Measurements from ENCODE around the gene C19orf38.

Gene C19orf38, protein sequence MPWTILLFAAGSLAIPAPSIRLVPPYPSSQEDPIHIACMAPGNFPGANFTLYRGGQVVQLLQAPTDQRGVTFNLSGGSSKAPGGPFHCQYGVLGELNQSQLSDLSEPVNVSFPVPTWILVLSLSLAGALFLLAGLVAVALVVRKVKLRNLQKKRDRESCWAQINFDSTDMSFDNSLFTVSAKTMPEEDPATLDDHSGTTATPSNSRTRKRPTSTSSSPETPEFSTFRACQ

DNA sequence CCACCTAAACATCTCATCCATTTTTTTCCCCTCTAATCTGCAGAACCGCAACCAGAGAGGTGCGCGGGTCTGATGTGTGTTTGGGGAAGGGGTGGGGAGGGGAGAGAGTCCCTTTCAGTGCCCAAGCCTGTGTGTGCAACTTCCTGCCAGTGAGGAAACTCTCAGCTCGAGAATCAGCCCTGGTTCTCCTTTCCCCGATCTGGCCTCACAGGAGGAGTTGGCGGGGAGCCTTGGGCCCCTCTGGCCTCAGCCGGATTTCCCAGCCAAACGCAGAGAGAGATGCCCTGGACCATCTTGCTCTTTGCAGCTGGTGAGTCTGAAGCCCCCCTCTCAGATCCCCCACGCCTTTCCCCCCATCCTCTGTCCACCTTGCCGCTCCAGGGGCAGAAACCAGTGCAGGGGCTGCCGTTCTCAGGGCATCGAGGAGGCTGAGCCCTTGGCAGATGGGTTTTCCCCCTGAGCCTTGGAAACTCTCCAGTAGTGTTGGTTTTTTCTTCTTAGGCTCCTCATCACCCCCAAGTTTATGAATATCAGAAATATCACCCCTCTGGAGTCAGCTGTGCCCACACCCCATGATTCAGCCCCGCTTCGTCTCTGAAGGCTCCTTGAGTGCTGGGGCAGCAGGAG, at the start of gene C19orf38:
Gene C19orf38, plus strand, starts transcription at position 186 of the 627 bp plus-strand sequence. Its CDS starts 94 bp downstream, at position 280.
- DNase-seq (ENCODE audit: low read depth in 2 of 2, low spot score in 1 of 2), result no peak

DNA sequence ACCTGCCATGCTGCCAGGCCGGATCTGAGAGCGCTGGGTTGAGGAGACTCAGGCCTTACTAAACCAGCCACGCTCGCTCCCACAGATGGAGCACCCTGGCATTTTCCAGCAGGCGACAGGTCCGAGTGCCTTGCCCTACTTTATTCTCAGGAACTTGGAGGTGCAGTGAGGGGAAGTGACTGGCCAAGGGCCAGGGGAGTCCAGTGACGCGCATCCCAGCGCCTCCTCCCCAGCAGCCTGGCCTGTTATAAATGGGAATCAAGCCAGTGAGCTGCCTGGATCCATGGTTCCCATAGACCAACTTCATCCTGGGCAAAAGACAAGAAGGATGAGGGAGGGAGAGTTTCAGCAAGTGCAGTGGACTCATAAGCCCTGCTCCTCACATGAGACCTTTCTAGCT, 47.7 kb upstream of the C19orf38 start:
- no peak for DNase-seq (ENCODE audit: low read depth in 2 of 2, low spot score in 1 of 2)

DNA sequence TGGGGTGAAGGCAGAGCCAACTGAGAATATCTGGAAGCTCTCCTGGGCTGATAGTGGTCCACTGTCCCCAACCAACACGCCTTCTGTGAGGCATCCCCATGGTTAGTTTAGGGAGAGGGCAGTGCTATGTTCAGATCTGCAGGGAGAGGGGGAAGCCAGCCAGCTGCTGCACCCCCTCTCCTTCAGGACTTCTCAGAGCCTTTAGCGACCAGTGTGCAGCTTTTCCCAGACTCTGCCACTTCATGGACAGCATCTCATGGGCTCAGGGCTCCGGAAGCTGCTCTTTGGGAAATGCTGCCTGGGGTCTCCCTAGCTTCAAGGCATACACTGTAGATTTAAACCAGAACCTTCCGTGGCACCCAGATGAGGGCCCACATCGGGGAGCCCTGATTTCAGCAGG, 45.7 kb upstream of the C19orf38 start:
- DNase-seq (ENCODE audit: low read depth in 2 of 2, low spot score in 1 of 2), result no peak

DNA sequence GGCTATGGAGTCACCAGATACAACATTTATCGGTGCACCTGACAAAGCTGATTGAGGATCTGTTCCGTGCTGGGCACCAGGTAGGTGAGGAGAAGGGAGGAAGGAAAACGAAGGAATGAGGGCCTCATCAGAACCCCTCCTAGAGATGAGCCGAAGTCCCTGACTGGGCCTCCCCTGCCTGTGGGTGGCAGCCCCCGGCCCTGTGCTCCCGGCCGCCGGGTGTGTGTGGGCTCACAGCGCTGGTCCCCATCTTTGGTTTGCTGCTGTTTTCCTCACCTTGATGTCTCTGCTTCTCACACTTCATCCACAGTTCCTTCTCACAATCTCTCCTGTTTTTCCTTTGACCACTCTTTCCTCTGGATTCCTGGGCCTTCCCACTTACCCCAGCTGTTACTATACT, 45.0 kb upstream of the C19orf38 start:
- DNase-seq (ENCODE audit: low read depth in 2 of 2, low spot score in 1 of 2), result no peak

DNA sequence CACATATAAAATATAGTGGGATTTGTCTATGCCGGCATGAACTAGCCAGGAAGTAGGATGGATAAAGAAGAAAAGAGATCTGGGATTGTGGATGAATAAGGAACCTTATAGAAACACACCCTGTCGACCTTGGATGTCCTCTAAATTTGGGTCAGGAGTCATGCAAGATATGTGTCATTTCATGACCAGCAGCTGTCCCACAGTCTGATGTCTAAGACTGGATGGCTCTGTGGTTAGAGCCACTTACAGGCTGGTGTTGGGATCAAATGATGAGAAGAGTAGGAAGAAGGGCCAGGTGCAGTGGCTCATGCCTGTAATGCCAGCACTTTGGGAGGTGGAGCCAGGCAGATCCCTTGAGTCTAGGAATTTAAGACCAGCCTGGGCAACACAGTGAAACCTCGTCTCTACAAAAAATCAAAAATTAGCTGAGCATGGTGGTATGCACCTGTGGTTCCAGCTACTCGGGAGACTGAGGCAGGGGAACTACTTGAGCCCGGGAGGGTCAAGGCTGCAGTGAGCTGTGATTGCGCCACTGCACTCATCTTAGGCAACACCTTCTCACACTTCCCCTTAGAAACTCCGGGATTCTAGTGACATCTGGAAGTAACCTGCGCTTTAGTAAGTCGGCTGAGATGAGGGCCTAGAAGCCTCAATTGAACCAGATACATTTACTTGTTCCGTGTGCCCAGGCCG, 43.0 kb upstream of the C19orf38 start:
- DNase-seq (ENCODE audit: low read depth in 2 of 2, low spot score in 1 of 2), result no peak

DNA sequence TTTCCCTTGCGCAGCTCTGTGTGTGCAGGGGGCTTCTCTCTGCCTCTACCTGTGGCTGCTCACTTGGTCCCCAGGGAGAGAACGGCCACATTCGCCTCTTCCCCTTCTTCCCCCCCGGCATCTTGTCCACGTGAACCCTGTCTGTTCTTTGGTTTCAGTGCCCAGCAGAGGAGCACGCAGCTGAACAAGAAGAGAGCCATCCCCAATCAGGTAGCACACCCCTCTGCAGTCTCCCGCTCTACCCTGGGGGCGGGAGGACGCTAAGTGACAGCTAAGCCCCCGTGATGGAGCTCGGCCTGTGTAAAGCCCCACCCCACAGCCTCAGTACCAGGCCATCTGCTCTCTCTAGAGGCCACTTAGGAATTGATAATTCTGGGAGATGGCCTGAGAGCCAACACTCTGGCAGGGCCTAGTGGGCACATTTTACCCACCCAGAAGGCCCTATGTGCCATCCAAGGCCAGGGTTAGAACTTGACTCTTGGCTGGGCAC, 42.4 kb upstream of the C19orf38 start:
- DNase-seq (ENCODE audit: low read depth in 2 of 2, low spot score in 1 of 2), result no peak

DNA sequence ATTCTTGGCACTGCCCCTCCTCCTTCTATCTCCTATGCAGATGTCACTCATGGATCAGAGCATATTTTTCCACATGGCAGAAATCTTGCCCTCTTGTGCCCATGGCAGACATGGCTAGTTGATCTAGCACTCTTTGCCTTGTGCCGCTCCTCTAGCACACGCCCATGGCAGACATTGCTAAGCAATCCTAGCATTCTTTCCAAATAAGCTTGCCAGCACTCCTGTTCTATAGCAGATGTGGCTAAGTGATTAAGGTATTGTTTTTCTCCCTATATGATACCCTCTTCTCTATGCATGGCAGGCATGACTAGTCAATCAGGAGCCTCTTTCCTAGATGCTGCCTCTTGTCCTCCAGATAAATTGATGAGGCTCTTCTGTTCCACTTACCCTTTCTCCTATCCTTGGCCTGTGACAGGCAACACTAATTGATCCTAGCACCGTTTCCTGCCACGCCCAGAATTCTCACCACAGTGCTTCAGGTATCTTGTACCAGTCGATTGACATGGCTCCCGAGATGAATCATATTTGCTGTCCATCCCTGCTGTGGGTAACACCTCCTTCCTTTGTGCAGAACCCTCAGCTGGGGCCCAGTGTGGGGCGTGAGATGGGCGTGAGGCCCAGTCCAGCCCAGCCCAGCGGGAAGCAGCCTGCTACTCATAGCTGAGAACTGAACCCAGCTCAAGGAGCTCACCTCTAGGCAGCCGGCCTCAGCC, 39.1 kb upstream of the C19orf38 start:
- DNase-seq (ENCODE audit: low read depth in 2 of 2, low spot score in 1 of 2), result no peak

DNA sequence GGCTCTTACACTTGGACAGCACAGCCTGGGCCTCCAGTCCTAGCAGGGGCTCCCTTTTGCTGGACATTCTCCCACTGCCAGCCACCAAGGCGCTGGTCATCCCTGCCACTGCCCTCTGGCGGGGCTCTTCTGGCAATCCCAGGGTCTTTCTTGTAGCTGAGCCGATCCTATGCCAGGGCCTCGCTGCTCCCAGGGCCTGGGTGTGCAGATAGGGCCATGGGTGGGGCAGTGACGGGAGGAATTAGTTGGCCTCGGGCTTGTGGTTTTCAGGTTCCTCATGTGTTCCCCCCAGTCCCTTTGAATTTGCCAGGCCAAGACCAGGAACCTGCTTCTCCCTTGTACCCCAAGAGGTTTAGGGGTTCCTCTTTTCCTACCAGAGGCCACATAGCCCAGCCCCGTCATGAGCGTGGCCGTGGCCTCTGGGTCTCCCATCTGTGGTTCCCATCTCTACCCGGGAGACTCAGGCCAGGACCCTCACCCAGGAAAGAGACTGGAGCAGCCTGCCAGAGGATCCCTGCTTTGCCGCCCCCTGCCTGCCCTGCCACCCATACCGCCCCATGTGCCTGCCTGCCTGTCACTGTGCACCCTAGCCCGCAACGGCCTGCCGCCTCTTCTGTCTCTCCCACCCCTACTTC, 38.4 kb upstream of the C19orf38 start:
- DNase-seq (ENCODE audit: low read depth in 2 of 2, low spot score in 1 of 2), result no peak

DNA sequence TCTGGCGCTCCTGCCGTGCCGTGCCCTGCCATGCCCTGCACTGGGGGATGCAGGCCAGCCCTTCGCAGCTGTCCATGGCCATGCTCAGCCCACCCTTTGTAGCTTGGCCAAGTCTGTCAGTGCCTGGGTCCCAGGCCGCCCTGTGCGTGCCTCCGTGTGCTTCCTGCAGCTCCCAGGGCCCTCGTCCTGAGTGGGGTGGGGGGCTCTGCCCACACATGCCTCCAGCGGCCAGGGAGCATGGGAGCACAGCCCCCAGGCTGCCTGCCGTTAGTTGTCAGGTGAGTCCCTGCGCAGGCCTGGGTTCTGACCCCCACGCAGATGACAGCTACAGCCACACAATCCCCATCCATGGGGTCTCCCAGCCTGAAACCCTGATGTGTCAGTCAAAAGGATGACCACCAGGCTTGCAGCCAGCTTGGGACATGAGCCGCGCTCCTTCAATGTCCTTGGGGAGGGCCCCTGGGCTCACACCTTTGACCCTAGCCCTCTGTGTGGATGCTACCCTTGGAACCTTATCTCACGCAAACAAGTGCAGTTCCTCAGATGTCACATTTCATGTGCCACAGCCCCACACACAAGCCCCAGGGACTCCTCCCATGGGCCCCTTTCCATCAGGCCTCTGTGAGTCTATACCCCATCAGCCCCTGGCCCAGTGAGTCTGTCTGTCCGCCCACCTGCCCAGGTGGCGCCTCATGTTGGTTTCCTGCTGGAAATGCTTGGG, 36.7 kb upstream of the C19orf38 start:
- no peak for DNase-seq (ENCODE audit: low read depth in 2 of 2, low spot score in 1 of 2)

DNA sequence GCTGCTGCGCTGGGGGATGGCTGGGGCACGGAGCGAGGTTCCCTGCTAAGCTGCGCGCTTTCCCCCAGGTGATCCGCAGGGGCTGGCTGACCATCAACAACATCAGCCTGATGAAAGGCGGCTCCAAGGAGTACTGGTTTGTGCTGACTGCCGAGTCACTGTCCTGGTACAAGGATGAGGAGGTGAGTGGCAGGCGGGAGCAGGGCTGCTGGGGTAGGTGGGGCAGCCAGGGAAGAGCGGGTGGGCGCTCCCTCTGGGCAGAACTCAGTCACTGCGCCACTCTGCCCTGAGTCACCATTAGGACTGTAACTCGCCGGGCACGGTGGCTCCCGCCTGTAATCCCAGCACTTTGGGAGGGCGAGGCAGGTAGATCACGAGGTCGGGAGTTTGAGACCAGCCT, 36.0 kb upstream of the C19orf38 start:
- DNase-seq (ENCODE audit: low read depth in 2 of 2, low spot score in 1 of 2), result no peak

DNA sequence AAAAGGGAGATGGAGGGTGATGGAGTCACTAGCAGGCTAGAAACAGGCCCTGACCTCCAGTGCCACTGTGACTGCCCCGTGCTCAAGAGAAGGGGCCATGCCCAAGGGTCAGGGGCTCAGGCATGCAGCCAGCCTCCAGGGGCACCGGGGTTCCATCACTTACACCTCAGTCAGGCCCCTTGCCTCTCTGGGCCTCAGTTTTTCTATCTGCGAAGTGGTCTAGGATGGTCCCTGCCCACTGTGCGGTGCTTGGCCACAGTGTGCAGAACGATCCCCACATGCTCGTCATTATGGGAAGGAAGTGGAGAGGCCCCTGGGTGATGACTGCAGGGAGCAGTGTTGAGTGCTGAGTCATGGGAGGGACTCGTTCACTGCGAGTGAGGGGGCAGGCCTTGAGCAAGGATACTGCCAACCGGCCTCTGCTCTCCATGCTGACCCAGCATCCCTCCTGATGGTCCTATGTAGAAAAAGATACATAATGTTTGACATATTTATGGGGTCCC, 35.3 kb upstream of the C19orf38 start:
- DNase-seq (ENCODE audit: low read depth in 2 of 2, low spot score in 1 of 2), result no peak

DNA sequence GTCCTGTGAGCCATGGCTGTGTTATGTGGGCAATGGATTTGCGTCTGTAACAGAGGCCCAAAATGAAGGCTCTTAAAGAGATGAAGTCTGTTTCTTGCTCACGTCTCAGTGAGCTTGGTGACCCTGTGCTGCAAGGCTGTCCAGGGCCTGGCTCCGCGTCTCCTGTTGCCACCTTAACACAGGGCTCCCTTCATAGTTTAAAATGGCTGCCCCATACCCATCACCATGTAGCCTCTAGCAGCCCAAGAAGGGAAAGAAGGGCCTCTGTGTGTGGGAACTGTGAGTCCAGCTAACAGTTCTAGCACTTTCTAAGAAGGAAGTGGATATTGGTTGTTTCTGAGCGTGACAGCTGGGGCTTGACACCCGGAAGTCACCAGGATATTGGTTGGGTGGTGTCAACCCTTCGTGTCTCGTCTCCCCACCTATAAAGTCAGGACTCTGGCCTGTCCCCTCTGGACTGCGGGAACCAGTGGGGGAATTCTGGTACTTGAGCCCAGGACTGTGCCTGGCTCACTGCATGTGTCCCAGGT, 33.1 kb upstream of the C19orf38 start:
- DNase-seq (ENCODE audit: low read depth in 2 of 2, low spot score in 1 of 2), result no peak

DNA sequence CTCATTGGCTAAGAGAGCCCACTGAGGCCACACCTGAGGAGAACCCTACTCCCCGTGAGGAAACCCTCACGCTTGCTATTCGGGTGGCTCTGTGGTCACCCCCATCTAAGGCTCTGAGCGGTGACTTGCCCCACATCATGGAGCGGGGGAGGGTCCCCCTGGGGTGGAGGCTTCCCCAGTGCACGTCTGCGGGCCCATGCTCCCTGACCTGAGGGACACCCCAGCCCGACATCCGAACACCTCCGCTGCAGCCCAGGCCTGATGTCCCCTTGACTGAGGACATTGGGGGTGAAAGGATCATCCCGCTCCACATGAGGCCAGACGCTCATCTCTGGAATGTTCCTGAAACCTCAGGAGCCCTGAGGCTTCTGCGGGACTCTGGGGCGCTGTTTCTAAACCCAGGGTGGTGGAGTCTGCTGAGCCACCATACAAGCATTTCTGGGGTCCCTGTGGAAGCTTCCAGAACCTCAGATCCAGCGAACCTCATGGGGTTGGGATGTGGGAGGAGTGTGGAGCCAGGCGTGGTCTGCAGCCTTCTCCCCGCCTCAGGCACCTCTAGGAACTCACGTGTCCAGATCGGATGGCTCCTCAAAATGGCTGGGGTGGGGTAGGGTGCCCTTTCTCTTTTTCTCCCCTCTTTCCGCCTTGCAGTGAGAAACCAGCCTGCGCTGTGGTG, 32.1 kb upstream of the C19orf38 start:
- no peak for DNase-seq (ENCODE audit: low read depth in 2 of 2, low spot score in 1 of 2)

DNA sequence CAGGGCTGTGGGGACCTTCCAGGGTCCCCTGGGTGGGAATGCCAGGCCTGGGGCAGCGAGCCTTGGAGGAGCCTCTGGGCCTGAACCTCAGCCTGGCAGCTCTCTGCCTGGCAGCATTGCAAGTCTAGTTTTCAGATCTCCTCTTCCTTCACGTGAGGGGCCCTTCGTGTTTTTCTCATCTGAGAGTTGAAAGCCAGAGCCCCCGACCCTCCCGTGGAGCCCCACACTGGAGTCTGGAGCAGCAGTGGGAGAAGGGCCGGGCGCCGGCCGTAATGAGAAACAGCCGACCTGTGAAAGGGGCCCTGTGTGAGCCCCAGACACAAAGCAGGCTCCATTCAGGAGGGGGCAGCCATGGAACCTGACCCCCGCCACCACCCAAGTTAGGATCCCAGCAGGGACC, 31.5 kb upstream of the C19orf38 start:
- no peak for DNase-seq (ENCODE audit: low read depth in 2 of 2, low spot score in 1 of 2)

DNA sequence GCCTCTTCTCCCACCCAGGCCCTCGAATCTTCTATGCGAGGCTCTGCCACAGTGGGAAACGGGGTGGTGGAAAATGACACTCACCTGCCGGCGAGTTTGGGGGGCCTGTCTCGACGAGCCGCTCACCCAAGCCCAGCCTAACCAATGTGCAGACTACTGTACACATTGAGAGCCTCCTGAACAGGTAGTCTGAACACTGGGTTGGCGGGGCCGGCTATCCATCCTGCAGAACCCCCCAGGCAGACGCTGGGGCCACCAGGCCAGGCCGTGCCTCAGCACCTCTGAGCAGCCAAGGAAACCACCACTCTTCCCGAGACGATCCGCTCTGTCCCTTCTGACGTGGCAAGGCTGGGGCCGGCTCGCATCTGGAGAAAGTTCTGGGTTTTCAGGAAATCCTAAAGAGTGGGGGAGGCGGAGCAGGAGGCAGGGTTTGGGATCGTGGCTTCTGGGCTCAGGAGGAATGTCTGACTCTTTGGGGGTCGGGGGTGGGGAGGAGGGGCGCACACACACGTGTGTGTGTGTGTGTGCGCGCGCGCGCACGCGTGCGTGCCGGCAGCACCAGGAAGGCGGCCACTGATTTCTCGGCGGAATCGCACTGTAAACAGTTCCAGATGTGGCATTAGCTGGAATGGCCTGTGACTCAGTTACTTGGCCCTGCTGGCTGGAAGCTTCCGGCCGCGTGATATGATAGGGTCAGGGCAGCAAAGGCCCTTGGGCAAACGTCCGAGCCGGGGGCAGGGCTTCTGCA, 30.8 kb upstream of the C19orf38 start:
- DNase-seq (ENCODE audit: low read depth in 2 of 2, low spot score in 1 of 2), result no peak

DNA sequence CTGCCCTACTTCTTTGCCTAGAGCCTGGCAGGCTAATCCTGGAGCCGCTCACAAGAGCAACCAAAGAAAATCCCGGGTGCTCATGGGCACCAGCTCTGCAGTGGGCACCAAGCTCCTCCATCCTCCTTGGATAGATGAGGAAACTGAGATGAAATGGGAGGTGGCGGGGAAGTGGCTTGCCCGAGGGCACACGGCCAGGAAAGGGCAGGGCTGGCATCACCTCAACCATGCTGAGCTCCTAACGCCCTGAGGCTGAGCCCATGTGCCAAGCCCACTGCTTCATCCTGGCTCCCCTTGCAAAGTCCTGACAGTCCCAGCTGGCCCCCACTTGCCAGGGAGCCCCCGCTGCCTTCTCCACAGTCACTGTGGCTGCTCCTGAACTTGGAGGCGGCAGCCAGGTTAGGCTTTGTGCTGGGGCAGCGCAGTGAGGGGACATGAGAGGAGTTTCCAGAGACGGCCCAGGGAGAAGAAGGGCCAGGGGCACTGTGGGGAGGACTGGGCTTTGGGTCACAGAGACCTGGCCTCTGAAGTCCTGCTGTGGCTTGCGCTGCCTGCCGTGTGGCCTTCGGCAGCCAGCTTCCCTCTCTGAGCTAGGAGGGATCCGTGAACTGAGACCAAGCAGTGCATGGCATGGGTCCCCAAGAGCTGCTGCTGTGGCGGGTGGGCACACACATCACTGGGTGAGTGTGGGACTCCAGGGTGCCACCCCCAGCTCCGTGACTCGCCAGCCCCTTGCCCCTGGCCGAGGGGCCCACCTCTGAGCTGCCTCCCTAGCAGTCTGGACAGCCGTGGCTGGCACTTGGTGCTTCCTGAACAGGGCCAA, 29.7 kb upstream of the C19orf38 start:
- DNase-seq (ENCODE audit: low read depth in 2 of 2, low spot score in 1 of 2), result no peak

DNA sequence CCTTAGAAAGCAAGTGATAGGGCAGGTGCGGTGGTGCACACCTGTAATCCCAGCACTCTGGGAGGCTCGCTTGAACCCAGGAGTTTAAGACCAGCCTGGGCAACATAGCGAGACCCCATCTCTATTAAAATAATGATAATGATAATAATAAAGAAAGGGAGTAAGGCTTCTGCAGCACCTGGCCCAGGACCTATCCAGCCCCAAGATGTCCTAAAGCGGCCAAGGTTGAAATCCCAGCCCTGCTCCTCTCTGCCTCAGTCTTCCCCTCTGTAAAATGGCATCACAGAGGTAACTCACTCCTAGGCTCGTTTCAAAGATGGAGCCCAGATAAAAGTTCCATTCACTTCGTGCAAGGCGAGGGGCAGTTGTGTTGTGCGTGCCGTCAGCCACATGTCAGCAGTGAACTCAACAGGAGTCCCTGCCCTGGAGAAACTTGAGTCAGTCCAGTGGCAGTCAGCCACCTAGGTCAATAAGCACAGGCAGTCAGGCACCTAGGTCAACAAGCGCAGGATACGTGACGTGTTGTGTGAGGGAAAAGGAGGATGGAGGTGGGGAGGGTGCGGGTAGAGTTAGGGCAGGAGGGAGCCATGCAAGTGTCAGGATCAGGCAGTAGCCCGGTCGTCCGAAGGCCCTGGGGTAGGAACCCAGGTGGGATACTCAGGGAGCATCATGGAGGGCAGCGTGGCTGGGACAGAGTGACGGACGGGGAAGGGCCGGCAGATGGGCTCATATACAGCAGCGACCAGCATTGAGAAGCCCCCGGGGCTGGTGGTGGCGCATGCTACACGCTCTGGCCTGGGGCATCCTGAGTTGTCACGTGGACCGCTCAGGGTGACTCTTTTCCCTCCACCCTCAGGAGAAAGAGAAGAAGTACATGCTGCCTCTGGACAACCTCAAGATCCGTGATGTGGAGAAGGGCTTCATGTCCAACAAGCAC, 28.8 kb upstream of the C19orf38 start:
- DNase-seq (ENCODE audit: low read depth in 2 of 2, low spot score in 1 of 2), result no peak

Measured in stimulated activated CD8-positive, alpha-beta memory T cell treated with anti-CD3 and anti-CD28 coated beads, Interleukin-4, amount 100 ng/mL, for 4 hours (primary cell).